GM21737 (cell line): ENCODE measurements around the gene MEGF8.

Source experiments
- ATAC-seq: cut with Tn5 transposase; IDR thresholded peaks from one replicate; pipeline ENCODE4 v1.9.1; 2021; ENCODE audit warnings: mild to moderate bottlenecking, moderate library complexity; ENCODE audit not compliant: unreplicated experiment

The MEGF8 gene

GRCh38 chr19:42325308-42325895 is at the start of gene MEGF8:
MEGF8 (plus strand) TSS chr19:42325635; CDS start chr19:42326244, 609 bp downstream.
- ATAC-seq, result peak; percentile 80

GRCh38 chr19:42276284-42276683 is 49.2 kb upstream of the MEGF8 start:
- no peak for ATAC-seq

- ATAC-seq, result no peak
These were observed 48.6 kb upstream of the MEGF8 start for GRCh38 chr19:42276821-42277220.

- ATAC-seq, result no peak
These were observed 47.5 kb upstream of the MEGF8 start for GRCh38 chr19:42277821-42278451.

GRCh38 chr19:42278452-42279154 is 46.8 kb upstream of the MEGF8 start:
- no peak for ATAC-seq

- ATAC-seq, result no peak
These were observed 46.1 kb upstream of the MEGF8 start for GRCh38 chr19:42279155-42279901.

GRCh38 chr19:42279902-42280814 is 45.3 kb upstream of the MEGF8 start:
- peak; percentile 32 for ATAC-seq

GRCh38 chr19:42280815-42281145 is 44.7 kb upstream of the MEGF8 start:
- no peak for ATAC-seq

- no peak for ATAC-seq
These were observed 44.1 kb upstream of the MEGF8 start for GRCh38 chr19:42281146-42281826.

GRCh38 chr19:42281827-42282762 is 43.3 kb upstream of the MEGF8 start:
- ATAC-seq, result no peak

GRCh38 chr19:42282819-42283187 is 42.6 kb upstream of the MEGF8 start:
- no peak for ATAC-seq

GRCh38 chr19:42283188-42284065 is 42.0 kb upstream of the MEGF8 start:
- peak; percentile 41 for ATAC-seq

- peak; percentile 33 for ATAC-seq
These were observed 41.4 kb upstream of the MEGF8 start for GRCh38 chr19:42284066-42284501.

GRCh38 chr19:42284591-42285341 is 40.7 kb upstream of the MEGF8 start:
- no peak for ATAC-seq

- no peak for ATAC-seq
These were observed 39.9 kb upstream of the MEGF8 start for GRCh38 chr19:42285541-42285941.

- no peak for ATAC-seq
These were observed 39.5 kb upstream of the MEGF8 start for GRCh38 chr19:42285988-42286348.

GRCh38 chr19:42286349-42287016 is 39.0 kb upstream of the MEGF8 start:
- no peak for ATAC-seq
